ENCODE measurements around the gene SEPTIN14. TPM values are rescaled to one million over a fixed set of nuclear protein-coding genes. Genes with fewer than 3 reads are reported as not detected.
"Not testable (repeated sequence)": the region's sequence is repeated elsewhere in the genome, so short reads cannot be mapped to it uniquely, and the experiment has no call there.

SEPTIN14 gene
- total RNA-seq, 6 experiments from 2014 or later: not detected

DNA sequence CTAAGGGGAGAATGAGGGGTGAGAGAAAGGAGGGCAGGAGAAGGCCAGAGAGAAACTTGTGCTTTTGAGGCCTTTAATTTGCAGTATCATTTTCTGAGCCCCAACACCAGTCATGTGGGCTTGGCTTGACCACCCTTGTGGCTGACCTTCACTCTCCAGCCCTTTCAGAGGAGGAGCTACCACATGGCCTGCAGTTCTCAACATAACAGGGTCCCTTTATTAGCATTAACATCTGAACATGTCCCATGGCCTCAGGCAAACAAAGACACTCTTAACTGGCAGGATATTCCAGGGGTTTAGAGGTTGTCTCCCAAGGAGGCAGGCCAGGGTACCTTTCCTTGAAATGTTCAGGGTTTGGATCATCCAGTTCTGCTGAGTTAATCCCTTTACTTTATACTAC is 31.4 kb upstream of the SEPTIN14 start:
- DNase-seq: no peak
- no peaks in the 10 kb centered on the region for H3K4me1 ChIP-seq
- no peak overlapping the region for H3K27ac ChIP-seq
- H3K36me3 ChIP-seq: no peaks in the 10 kb centered on the region
- no peak for ATAC-seq
- no peaks in the 10 kb centered on the region for H3K9me3 ChIP-seq
- intact Hi-C loops (cut with DNase I): no loop called here
- no peaks in the 10 kb centered on the region for H3K27me3 ChIP-seq
- no peak overlapping the region for H3K4me3 ChIP-seq
- TF ChIP-seq CTCF (IDR thresholded peaks at IDR 0.05) (no peak), POLR2A (IDR thresholded peaks at IDR 0.05) (no peak)

DNA sequence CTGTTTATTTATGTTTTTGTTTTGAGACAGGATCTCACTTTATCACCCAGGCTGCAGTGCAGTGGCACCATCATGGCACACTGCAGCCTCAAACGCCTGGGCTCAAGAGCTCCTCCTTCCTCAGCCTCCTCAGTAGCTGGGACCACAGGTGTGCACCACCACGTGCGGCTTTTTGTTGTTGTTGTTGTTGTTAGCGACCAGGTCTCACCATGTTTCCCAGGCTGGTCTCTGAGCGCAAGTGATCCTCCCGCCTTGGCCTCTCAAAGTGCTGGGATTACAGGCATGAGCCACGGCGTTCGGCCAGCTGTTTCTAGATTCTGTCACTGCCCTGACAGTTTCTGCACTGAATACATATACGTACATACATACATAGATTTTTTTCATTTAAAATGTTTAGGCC is 25.8 kb upstream of the SEPTIN14 start:
- DNase-seq; intact Hi-C loops (cut with DNase I); H3K27me3 ChIP-seq; ATAC-seq; H3K4me1 ChIP-seq; H3K9me3 ChIP-seq; H3K36me3 ChIP-seq; H3K27ac ChIP-seq: not testable (repeated sequence)
- WGBS (ENCODE audit: insufficient coverage, low coverage, low lambda C conversion rate, missing lambda C conversion rate): 73% methylated on average over 7 of the region's 10 CpGs
- peak overlapping the region in 1 of 3 donors; percentile 58 for H3K4me3 ChIP-seq

GRCh38 chr7:55887821-55888247 is 25.3 kb upstream of the SEPTIN14 start:
- Histone ChIP-seq H3K4me3 (peak overlapping the region; percentile 34 to 58 (median 40)), H3K27me3 (no peaks in the 10 kb centered on the region), H3K4me1 (no peaks in the 10 kb centered on the region), H3K9me3 (no peaks in the 10 kb centered on the region), H3K27ac (peak overlapping the region in 1 of 3 donors; percentile 55), H3K36me3 (no peaks in the 10 kb centered on the region)
- intact Hi-C loops (cut with DNase I): no loop called here
- no peak for ATAC-seq
- TF ChIP-seq POLR2A (IDR thresholded peaks at IDR 0.05) (no peak), CTCF (IDR thresholded peaks at IDR 0.05) (no peak)
- 3% methylated on average over 5 of the region's 38 CpGs for WGBS (ENCODE audit: insufficient coverage, low coverage, low lambda C conversion rate, missing lambda C conversion rate)
- no peak for DNase-seq

- Histone ChIP-seq H3K27me3 (no peaks in the 10 kb centered on the region), H3K4me3 (no peak overlapping the region), H3K9me3 (no peaks in the 10 kb centered on the region), H3K4me1 (no peaks in the 10 kb centered on the region), H3K36me3 (no peaks in the 10 kb centered on the region), H3K27ac (no peak overlapping the region)
- DNase-seq (no peak), ATAC-seq (no peak)
- 62% methylated on average over 3 of the region's 3 CpGs for WGBS (ENCODE audit: insufficient coverage, low coverage, low lambda C conversion rate, missing lambda C conversion rate)
- intact Hi-C loops (cut with DNase I): no loop called here
- TF ChIP-seq POLR2A (IDR thresholded peaks at IDR 0.05) (no peak), CTCF (IDR thresholded peaks at IDR 0.05) (no peak)
Measured at GRCh38 chr7:55884321-55884720, 21.8 kb upstream of the SEPTIN14 start.

DNA sequence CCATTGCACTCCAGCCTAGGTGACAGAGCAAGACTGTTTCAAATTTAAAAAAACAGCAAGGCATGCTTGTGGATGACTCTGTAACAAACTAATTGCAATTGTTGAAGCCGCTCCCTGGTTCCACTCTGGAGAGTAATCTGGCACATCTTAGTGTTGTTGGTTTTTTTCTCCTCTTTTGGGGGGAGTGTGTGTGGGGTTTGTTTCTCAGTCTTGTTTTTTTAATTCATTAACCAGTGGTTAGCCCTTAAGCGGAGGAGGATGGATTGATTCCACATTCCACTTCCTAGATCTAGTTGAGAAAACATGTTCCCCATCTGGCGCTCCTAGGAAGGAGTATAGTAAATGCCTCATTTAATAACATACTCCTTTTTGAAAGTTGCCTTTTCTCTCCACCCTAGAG is 16.1 kb upstream of the SEPTIN14 start:
- ATAC-seq (no peak), DNase-seq (no peak)
- no peak overlapping the region for H3K27ac ChIP-seq
- no peaks in the 10 kb centered on the region for H3K4me1 ChIP-seq
- TF ChIP-seq CTCF (IDR thresholded peaks at IDR 0.05) (no peak), POLR2A (IDR thresholded peaks at IDR 0.05) (no peak)
- no peaks in the 10 kb centered on the region for H3K9me3 ChIP-seq
- H3K4me3 ChIP-seq: no peak overlapping the region
- intact Hi-C loops (cut with DNase I): no loop called here
- no peaks in the 10 kb centered on the region for H3K36me3 ChIP-seq
- WGBS (ENCODE audit: insufficient coverage, low coverage, low lambda C conversion rate, missing lambda C conversion rate): 87% methylated on average over 2 of the region's 3 CpGs
- H3K27me3 ChIP-seq: no peaks in the 10 kb centered on the region
